MM.1S (cell line): ENCODE data around the gene BRMS1L.

ENCODE experiments used
- DNase-seq: peaks from one replicate; pipeline ENCODE4 v3.0.0-alpha.2; 2015
- H2AFZ ChIP-seq: fragments of 300-600 bp; sonication (generic); 2 replicates; pipeline ENCODE4 v1.6.0; 2016; ENCODE audit warnings: antibody characterized with exemption, low read length
- H3F3A ChIP-seq: fragments of 300-600 bp; sonication (generic); 2 replicates; pipeline ENCODE4 v1.6.1; 2016; ENCODE audit warnings: mild to moderate bottlenecking, antibody characterized with exemption, low read length, moderate library complexity, mixed read lengths; ENCODE audit not compliant: insufficient read depth
- H3K27ac ChIP-seq: fragments of 300-600 bp; sonication (generic); 2 replicates; pipeline ENCODE4 v1.5.1; 2016; ENCODE audit warnings: mild to moderate bottlenecking, low read length
- H3K27me3 ChIP-seq: fragments of 300-600 bp; sonication (generic); replicated peaks from 2 replicates; pipeline ENCODE4 v1.6.0; 2016; ENCODE audit warnings: low read length; ENCODE audit not compliant: insufficient read depth
- H3K36me3 ChIP-seq: fragments of 300-600 bp; sonication (generic); replicated peaks from 2 replicates; pipeline ENCODE4 v1.6.1; 2016; ENCODE audit warnings: mild to moderate bottlenecking, low read length, mixed read lengths; ENCODE audit not compliant: insufficient read depth
- H3K4me1 ChIP-seq: fragments of 300-600 bp; sonication (generic); 2 replicates; pipeline ENCODE4 v1.6.1; 2016; ENCODE audit warnings: low read length, mixed read lengths
- H3K4me2 ChIP-seq: fragments of 300-600 bp; sonication (generic); 2 replicates; pipeline ENCODE4 v1.6.0; 2016; ENCODE audit warnings: low read depth, low read length
- H3K4me3 ChIP-seq: fragments of 300-600 bp; sonication (generic); 2 replicates; pipeline ENCODE4 v1.5.1; 2016; ENCODE audit warnings: low read length, mixed read lengths
- H3K79me2 ChIP-seq: fragments of 300-600 bp; sonication (generic); 2 replicates; pipeline ENCODE4 v1.6.1; 2016; ENCODE audit warnings: mixed run types, low read length, mixed read lengths
- H3K9ac ChIP-seq: fragments of 300-600 bp; sonication (generic); 2 replicates; pipeline ENCODE4 v1.6.1; 2016; ENCODE audit warnings: low read length, mixed read lengths
- H3K9me2 ChIP-seq: fragments of 300-600 bp; sonication (generic); replicated peaks from 2 replicates; pipeline ENCODE4 v1.6.1; 2016; ENCODE audit warnings: mild to moderate bottlenecking, low read length, mixed read lengths; ENCODE audit not compliant: insufficient read depth
- H3K9me3 ChIP-seq: fragments of 300-600 bp; sonication (generic); replicated peaks from 2 replicates; pipeline ENCODE4 v1.6.1; 2016; ENCODE audit warnings: mild to moderate bottlenecking, low read length, mixed read lengths; ENCODE audit not compliant: insufficient read depth
- H4K20me1 ChIP-seq: fragments of 300-600 bp; sonication (generic); 2 replicates; pipeline ENCODE4 v1.6.1; 2016; ENCODE audit warnings: mild to moderate bottlenecking, low read length, moderate library complexity, mixed read lengths; ENCODE audit not compliant: insufficient read depth
- EZH2 ChIP-seq: fragments of 300-600 bp; sonication (generic); optimal IDR thresholded peaks from 2 replicates; pipeline ENCODE3; 2017; ENCODE audit warnings: low read depth, mild to moderate bottlenecking, antibody characterized with exemption, low read length, mixed read lengths
- EZH2phosphoT487 ChIP-seq: fragments of 300-600 bp; sonication (generic); IDR thresholded peaks from 2 replicates; pipeline ENCODE4 v1.6.1; 2018; ENCODE audit warnings: antibody characterized with exemption, low read length
- TF ChIP-seq, protein P1 (sequence below): fragments of 300-600 bp; sonication (generic); IDR thresholded peaks from 2 replicates; pipeline ENCODE4 v1.5.1; 2016; ENCODE audit warnings: antibody characterized with exemption, low read length, mixed read lengths

BRMS1L gene

DNA sequence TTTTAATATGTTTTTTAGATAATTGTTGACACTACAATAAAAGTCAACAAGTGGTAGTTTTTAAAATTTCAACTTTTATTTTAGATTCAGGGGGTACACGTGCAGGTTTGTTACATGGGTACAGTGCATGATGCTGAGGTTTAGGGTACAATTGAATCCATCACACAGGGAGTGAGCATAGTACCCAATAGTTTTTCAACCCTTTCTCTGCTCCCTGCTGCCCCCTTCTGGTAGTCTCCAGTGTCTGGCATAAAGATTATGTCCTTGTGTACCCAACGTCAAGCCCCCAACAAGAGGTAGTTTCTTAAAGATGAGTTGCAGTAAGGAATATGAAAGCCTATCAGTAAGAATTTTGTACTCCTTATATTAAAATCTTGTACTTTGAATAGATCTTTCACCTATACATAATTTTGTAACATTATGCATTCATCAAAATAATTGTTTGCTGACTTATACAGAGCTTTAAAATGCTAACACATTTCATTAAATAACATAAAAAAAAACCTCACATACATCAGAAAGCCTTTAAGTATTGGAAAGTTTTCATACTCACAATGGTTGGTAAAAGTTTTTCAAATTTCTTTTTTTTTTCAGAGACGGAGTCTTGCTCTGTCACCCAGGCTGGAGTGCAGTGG is 11.7 kb upstream of the BRMS1L start:
- Histone ChIP-seq H3F3A (peaks cover 1% of the 10 kb centered on the region; the same call in 1 of the 2 replicates), H3K36me3 (no peaks in the 10 kb centered on the region), H3K27ac (no peak overlapping the region), H3K9me3 (no peaks in the 10 kb centered on the region), H4K20me1 (no peaks in the 10 kb centered on the region), H3K4me3 (no peak overlapping the region), H3K27me3 (no peaks in the 10 kb centered on the region), H3K4me1 (no peaks in the 10 kb centered on the region), H3K4me2 (no peak overlapping the region), H3K9ac (no peak overlapping the region), H2AFZ (no peak overlapping the region), H3K79me2 (no peaks in the 10 kb centered on the region), H3K9me2 (no peaks in the 10 kb centered on the region)
- DNase-seq, result peak; percentile 46
- TF ChIP-seq EZH2phosphoT487, result no peak
- no peak for TF ChIP-seq EZH2
- TF ChIP-seq, protein P1, sequence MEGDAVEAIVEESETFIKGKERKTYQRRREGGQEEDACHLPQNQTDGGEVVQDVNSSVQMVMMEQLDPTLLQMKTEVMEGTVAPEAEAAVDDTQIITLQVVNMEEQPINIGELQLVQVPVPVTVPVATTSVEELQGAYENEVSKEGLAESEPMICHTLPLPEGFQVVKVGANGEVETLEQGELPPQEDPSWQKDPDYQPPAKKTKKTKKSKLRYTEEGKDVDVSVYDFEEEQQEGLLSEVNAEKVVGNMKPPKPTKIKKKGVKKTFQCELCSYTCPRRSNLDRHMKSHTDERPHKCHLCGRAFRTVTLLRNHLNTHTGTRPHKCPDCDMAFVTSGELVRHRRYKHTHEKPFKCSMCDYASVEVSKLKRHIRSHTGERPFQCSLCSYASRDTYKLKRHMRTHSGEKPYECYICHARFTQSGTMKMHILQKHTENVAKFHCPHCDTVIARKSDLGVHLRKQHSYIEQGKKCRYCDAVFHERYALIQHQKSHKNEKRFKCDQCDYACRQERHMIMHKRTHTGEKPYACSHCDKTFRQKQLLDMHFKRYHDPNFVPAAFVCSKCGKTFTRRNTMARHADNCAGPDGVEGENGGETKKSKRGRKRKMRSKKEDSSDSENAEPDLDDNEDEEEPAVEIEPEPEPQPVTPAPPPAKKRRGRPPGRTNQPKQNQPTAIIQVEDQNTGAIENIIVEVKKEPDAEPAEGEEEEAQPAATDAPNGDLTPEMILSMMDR, result peak; percentile 50

DNA sequence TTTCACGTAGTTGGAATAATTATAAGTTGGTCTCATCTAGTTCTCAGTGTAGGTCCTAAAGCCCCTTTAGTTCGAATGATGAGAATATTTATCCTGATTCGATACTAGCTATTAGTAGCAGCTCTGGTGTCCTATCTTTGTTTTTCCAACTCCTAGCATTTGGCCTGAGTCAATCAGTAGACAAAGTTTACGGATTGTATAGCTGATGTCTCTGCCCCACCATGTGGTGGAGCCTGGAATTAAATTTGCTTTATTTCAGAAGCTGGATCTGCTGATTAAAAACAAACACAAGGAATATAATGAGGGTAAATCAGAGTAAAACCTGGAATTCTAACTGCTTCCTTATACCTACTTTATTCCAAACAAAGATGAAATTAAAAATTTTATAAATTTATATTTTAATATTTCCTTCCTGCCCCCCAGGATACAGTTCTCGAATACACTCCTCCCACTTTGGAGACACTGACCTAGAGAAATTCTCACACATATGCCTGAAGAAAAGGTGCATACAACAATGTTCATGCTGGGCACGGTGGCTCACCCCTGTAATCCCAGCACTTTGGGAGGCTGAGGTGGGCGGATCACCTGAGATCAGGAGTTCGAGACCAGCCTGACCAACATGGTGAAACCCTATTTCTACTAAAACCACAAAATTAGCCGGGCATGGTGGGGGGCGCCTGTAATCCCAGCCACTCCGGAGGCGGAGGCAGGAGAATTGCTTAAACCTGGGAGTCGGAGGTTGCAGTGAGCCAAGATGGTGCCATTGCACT is 7.6 kb upstream of the BRMS1L start:
- Histone ChIP-seq H2AFZ (no peak overlapping the region), H3K36me3 (no peaks in the 10 kb centered on the region), H3K9ac (no peak overlapping the region), H3K27ac (no peak overlapping the region), H3K27me3 (no peaks in the 10 kb centered on the region), H3K4me1 (no peaks in the 10 kb centered on the region), H3K4me3 (no peak overlapping the region), H3K79me2 (no peaks in the 10 kb centered on the region), H3K4me2 (no peak overlapping the region), H3K9me3 (no peaks in the 10 kb centered on the region), H4K20me1 (no peaks in the 10 kb centered on the region), H3F3A (no peaks in the 10 kb centered on the region), H3K9me2 (no peaks in the 10 kb centered on the region)
- no peak for DNase-seq
- TF ChIP-seq, protein P1, result peak; percentile 36
- TF ChIP-seq EZH2phosphoT487 (no peak), EZH2 (no peak)

DNA sequence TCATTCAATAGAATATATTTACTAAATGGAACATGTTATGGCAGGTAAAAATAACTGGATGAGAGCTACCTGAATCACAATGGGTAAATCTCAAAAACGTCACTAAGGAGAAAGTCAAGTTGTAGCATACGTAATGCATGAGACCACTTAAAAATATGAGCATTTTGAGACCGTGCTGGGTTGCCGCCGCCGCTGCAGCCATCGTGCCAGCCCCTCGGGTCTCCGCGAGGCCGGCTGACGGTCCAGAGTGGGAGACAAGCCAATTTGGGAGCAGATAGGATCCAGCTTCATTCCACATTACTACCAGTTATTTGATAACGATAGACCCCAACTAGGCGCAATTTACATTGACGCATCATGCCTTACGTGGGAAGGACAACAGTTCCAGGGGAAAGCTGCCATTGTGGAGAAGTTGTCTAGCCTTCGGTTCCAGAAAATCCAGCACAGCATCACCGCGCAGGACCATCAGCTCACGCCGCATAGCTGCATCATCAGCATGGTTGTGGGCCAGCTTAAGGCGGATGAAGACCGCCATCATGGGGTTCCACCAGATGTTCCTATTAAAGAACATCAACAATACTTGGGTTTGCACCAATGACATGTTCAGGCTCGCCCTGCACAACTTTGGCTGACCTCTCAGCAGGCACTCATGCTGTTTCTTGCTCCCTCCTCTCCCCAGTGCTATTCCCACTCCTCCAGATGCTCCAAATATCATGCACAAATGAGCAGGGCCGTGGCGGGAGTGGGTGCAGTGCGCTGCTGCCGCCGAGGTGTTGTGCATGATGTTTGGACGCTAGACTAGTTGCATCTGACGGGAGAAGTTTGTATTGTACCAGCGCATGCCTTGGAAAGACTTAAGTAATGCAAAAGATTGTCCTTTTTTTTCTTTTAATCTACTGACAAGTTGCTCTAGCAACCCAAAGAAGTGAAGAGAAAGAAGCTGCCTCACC is 6.3 kb upstream of the BRMS1L start:
- Histone ChIP-seq H3K9me2 (no peaks in the 10 kb centered on the region), H3K4me3 (no peak overlapping the region), H2AFZ (no peak overlapping the region), H3K79me2 (no peaks in the 10 kb centered on the region), H3K9me3 (no peaks in the 10 kb centered on the region), H3K4me2 (no peak overlapping the region), H3K27me3 (no peaks in the 10 kb centered on the region), H3K9ac (no peak overlapping the region), H3K27ac (no peak overlapping the region), H4K20me1 (no peaks in the 10 kb centered on the region), H3F3A (no peaks in the 10 kb centered on the region), H3K4me1 (no peaks in the 10 kb centered on the region), H3K36me3 (no peaks in the 10 kb centered on the region)
- TF ChIP-seq EZH2 (no peak), EZH2phosphoT487 (no peak)
- TF ChIP-seq, protein P1, result no peak
- DNase-seq, result no peak
